C4-2B (cell line): Measurements from ENCODE around the gene SCAPER.

ENCODE experiments used
- ZFX ChIP-seq: fragments of 450-650 bp; IDR thresholded peaks from 2 replicates; pipeline ENCODE4 v1.6.1; 2017
- TF ChIP-seq, protein P1 (sequence below): fragments of 450-650 bp; conservative IDR thresholded peaks from 2 replicates; pipeline ENCODE4 v1.5.1; 2017; ENCODE audit warnings: mild to moderate bottlenecking

DNA sequence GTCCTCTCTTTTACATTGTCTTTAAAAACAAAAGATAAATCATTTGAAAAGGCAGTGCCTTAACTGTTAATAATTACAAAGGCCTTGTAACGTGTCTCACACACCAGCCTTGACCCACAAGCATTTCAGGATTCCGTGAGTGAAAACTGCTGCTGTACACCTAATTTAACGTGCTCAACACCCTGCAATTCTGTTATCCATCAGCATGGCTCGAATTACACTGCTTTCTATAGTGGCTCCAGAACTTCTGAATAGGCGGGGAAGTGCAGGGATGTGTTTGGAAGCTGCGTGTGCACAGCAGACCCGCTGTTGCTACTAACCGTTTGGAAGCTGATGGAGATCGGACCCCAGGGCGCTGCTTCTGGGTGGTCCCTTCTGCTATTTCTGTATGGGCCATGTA is 584.0 kb downstream of the SCAPER start:
- TF ChIP-seq, protein P1, sequence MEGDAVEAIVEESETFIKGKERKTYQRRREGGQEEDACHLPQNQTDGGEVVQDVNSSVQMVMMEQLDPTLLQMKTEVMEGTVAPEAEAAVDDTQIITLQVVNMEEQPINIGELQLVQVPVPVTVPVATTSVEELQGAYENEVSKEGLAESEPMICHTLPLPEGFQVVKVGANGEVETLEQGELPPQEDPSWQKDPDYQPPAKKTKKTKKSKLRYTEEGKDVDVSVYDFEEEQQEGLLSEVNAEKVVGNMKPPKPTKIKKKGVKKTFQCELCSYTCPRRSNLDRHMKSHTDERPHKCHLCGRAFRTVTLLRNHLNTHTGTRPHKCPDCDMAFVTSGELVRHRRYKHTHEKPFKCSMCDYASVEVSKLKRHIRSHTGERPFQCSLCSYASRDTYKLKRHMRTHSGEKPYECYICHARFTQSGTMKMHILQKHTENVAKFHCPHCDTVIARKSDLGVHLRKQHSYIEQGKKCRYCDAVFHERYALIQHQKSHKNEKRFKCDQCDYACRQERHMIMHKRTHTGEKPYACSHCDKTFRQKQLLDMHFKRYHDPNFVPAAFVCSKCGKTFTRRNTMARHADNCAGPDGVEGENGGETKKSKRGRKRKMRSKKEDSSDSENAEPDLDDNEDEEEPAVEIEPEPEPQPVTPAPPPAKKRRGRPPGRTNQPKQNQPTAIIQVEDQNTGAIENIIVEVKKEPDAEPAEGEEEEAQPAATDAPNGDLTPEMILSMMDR = no peak
- no peak for TF ChIP-seq ZFX
